Smooth muscle cell of the umbilical artery (primary cell): ENCODE measurements around the gene RBM42. TPM values are rescaled to one million over a fixed set of nuclear protein-coding genes. Genes with fewer than 3 reads are reported as not detected.

Experiments used
- total RNA-seq: library from RNA; depleted of rRNA; stranded (reverse); fragments of >200 nt; gene quantifications from 2 replicates; pipeline ENCODE4 v1.2.3, GENCODE V29; 2014

The RBM42 gene, protein sequence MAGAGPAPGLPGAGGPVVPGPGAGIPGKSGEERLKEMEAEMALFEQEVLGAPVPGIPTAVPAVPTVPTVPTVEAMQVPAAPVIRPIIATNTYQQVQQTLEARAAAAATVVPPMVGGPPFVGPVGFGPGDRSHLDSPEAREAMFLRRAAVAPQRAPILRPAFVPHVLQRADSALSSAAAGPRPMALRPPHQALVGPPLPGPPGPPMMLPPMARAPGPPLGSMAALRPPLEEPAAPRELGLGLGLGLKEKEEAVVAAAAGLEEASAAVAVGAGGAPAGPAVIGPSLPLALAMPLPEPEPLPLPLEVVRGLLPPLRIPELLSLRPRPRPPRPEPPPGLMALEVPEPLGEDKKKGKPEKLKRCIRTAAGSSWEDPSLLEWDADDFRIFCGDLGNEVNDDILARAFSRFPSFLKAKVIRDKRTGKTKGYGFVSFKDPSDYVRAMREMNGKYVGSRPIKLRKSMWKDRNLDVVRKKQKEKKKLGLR
- 30.0 and 42.8 TPM in 2 replicates for total RNA-seq

GRCh38 chr19:35628565-35629331, at the start of gene RBM42:
Gene RBM42, plus strand, starts transcription at chr19:35629036. Its CDS starts 118 bp downstream, at chr19:35629154.

GRCh38 chr19:35585848-35586247, 43.0 kb upstream of the RBM42 start, which contains the start of gene PMIS2:
Gene PMIS2, plus strand, starts transcription at chr19:35586173. Its CDS starts 87 bp downstream, at chr19:35586260.

GRCh38 chr19:35612559-35613321, 16.1 kb upstream of the RBM42 start, which contains the start of gene HAUS5:
Gene HAUS5, plus strand, starts transcription at chr19:35612735. Its CDS starts 60 bp downstream, at chr19:35612795.

DNA sequence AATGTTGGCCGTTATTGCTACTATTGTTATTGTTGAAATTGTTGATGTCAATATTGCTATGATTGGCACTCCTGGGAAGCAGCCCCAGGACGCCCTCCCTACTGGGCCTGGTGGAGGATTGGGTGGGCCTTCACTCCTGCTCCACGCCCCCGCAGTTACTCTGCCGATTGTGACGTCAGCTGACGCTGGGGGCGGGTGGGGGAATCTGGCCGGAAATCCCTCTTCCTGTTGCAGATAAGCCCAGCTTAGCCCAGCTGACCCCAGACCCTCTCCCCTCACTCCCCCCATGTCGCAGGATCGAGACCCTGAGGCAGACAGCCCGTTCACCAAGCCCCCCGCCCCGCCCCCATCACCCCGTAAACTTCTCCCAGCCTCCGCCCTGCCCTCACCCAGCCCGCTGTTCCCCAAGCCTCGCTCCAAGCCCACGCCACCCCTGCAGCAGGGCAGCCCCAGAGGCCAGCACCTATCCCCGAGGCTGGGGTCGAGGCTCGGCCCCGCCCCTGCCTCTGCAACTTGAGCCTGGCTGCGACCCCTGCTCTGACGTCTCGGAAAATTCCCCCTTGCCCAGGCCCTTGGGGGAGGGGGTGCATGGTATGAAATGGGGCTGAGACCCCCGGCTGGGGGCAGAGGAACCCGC, 12.8 kb downstream of the RBM42 start, which contains the start of gene ETV2:
Gene ETV2 (plus strand): TSS at position 231 of the 637 bp plus-strand sequence. CDS start 716 bp downstream, outside the sequence.

DNA sequence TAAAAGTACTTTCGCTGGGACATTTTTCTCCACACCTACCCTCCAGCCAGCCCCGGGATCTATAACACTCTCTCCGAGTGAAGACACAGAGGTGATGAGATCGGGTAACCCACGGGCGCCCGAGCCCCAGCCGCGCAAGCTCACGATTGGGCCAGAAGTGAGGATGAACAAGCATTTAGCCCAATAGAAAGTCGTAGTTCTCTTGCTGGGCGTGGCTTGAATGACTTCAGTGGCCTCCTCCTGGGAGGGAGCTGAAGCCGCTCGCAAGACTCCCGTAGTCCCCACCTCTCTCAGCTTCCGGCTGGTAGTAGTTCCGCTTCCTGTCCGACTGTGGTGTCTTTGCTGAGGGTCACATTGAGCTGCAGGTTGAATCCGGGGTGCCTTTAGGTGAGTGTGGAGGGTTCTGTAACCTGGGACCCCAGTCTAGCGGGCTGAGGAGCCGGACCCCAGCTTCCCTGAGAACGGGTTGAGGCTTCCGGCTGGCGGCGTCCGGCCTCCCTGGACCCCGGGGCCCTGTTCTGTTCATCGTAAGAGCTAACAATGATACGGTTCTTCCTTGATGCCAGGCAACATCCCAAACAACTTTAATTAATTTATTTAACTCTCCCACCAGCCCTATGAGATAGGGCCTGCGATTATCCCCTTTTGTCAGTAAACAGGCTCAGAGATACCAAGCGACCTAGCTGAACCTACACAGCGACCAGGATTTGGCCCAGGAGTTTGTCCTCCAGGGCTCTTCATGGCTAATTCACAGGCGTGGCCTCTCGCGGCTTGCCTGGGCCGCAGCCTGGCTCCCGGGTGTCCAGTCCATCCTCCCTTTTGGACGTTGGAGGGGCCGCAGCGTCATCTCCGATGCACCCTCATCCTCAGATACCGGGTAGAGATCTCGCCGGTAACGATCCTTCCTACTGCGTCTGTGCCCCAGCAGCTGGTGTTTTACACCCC, 19.5 kb downstream of the RBM42 start, which contains the start of gene COX6B1:
Gene COX6B1 (plus strand): TSS at position 307 of the 945 bp plus-strand sequence. CDS start 2,921 bp downstream, outside the sequence.

DNA sequence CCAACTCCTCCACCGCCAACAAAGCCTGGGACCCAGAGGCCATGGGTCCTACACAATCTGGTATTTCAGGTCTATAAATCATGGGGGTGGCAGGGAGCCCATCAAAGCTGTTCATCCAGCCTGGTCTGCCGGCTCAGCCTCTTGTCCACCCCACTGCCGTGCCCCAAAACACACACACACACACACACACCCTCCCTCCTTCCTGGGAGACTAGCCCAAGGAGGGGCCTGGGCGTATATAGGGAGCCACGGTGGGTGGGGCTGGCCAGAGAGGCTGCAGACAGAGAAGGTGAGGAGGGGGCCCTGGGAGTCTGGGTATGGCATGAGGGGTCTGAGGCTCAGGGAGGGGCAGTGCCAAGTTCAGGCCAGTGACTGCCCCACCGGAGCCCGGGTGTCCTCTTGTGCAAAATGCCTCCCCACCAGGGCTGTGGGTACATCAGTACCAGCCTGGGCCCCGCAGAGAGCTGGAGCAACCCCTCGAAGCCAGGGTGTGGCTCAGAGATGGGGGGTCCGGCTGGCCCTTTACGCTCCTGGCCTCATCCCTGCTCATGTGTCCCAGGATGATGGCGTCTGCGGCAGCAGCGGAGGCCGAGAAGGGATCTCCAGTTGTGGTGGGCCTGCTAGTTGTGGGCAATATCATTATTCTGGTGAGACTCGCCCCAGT, 37.5 kb downstream of the RBM42 start, which contains the start of gene UPK1A:
Gene UPK1A (plus strand): TSS at position 267 of the 663 bp plus-strand sequence. CDS start 296 bp downstream, at position 563.

Other genes with a start within 250 kb of the RBM42 start
- not detected in 2 replicates for gene FFAR2, start 180.8 kb upstream of the RBM42 start, total RNA-seq
- gene KRTDAP, start 138.6 kb upstream of the RBM42 start, total RNA-seq = not detected in 2 replicates
- gene DMKN, start 115.4 kb upstream of the RBM42 start, total RNA-seq = 0.23 and 0.30 TPM in 2 replicates
- 0.59 and 0.65 TPM in 2 replicates for gene SBSN, start 100.7 kb upstream of the RBM42 start, total RNA-seq
- gene GAPDHS, start 95.6 kb upstream of the RBM42 start, total RNA-seq = not detected in 2 replicates
- 61.2 and 100 TPM in 2 replicates for gene TMEM147, start 83.4 kb upstream of the RBM42 start, total RNA-seq
- not detected in 2 replicates for gene ATP4A, start 65.4 kb upstream of the RBM42 start, total RNA-seq
- not detected in 2 replicates for gene PMIS2, start 42.9 kb upstream of the RBM42 start, total RNA-seq
- 5.6 and 8.4 TPM in 2 replicates for gene HAUS5, start 16.3 kb upstream of the RBM42 start, total RNA-seq
- 0.30 TPM in 1 of 2 replicates, not detected in the other for gene ETV2, start 12.7 kb downstream of the RBM42 start, total RNA-seq
- gene COX6B1, start 19.3 kb downstream of the RBM42 start, total RNA-seq = 228 and 480 TPM in 2 replicates
- not detected in 2 replicates for gene UPK1A, start 37.5 kb downstream of the RBM42 start, total RNA-seq
- not detected in 2 replicates for gene ZBTB32, start 75.5 kb downstream of the RBM42 start, total RNA-seq
- gene KMT2B, start 89.0 kb downstream of the RBM42 start, total RNA-seq = 5.9 and 16.0 TPM in 2 replicates
- gene IGFLR1, start 113.4 kb downstream of the RBM42 start, total RNA-seq = 0.30 and 0.42 TPM in 2 replicates
- 4.2 and 9.8 TPM in 2 replicates for gene U2AF1L4, start 116.4 kb downstream of the RBM42 start, total RNA-seq
- gene PSENEN, start 116.6 kb downstream of the RBM42 start, total RNA-seq = 9.5 and 10.4 TPM in 2 replicates
- 8.1 and 12.2 TPM in 2 replicates for gene LIN37, start 119.5 kb downstream of the RBM42 start, total RNA-seq
- 77.2 and 141 TPM in 2 replicates for gene HSPB6, start 128.0 kb downstream of the RBM42 start, total RNA-seq
- gene PROSER3, start 129.1 kb downstream of the RBM42 start, total RNA-seq = 3.0 and 7.2 TPM in 2 replicates
- 1.8 and 6.2 TPM in 2 replicates for gene ARHGAP33, start 146.5 kb downstream of the RBM42 start, total RNA-seq
- not detected in 2 replicates for gene PRODH2, start 183.8 kb downstream of the RBM42 start, total RNA-seq
- gene NPHS1, start 223.5 kb downstream of the RBM42 start, total RNA-seq = not detected in 2 replicates
- gene KIRREL2, start 227.9 kb downstream of the RBM42 start, total RNA-seq = 0.05 TPM in 1 of 2 replicates, not detected in the other
- gene APLP1, start 239.5 kb downstream of the RBM42 start, total RNA-seq = 15.4 and 15.7 TPM in 2 replicates